Neural cell (in vitro differentiated cells): ENCODE results near the gene POLR1D.

ENCODE experiments used
- CTCF ChIP-seq: fragments of 450-650 bp; IDR thresholded peaks from 2 replicates; pipeline ENCODE4 v1.5.1; 2014; ENCODE audit warnings: antibody characterized with exemption, mild to moderate bottlenecking, moderate library complexity; ENCODE audit not compliant: poor library complexity, severe bottlenecking
- TAF1 ChIP-seq: IDR thresholded peaks from 2 replicates; pipeline ENCODE4 v1.6.1; 2012; ENCODE audit warnings: low read depth

- TF ChIP-seq TAF1 (no peak), CTCF (no peak)
These were observed 38.0 kb upstream of the POLR1D start for GRCh38 chr13:27583645-27584044.
